HG03378 (cell line): ENCODE results near the gene GPHN.

Experiments
- ATAC-seq: cut with Tn5 transposase; IDR thresholded peaks from one replicate; pipeline ENCODE4 v1.9.1; 2021; ENCODE audit warnings: mild to moderate bottlenecking, moderate library complexity; ENCODE audit not compliant: unreplicated experiment

Gene GPHN

GRCh38 chr14:66596241-66596985 lies 88.5 kb downstream of the GPHN start:
- no peak for ATAC-seq

- no peak for ATAC-seq
These were observed 92.5 kb downstream of the GPHN start for GRCh38 chr14:66600416-66600815.

GRCh38 chr14:66601932-66602578 lies 94.1 kb downstream of the GPHN start:
- no peak for ATAC-seq

- no peak for ATAC-seq
These were observed 96.0 kb downstream of the GPHN start for GRCh38 chr14:66603945-66604344.

- ATAC-seq, result no peak
These were observed 98.9 kb downstream of the GPHN start for GRCh38 chr14:66606826-66607225.

- ATAC-seq, result no peak
These were observed 102.2 kb downstream of the GPHN start for GRCh38 chr14:66610154-66610563.

- no peak for ATAC-seq
These were observed 105.4 kb downstream of the GPHN start for GRCh38 chr14:66613344-66613743.

- ATAC-seq, result peak; percentile 47
These were observed 112.0 kb downstream of the GPHN start for GRCh38 chr14:66619952-66620351.

GRCh38 chr14:66623838-66624237 lies 115.9 kb downstream of the GPHN start:
- no peak for ATAC-seq

- ATAC-seq, result no peak
These were observed 116.5 kb downstream of the GPHN start for GRCh38 chr14:66624336-66624937.

- ATAC-seq, result no peak
These were observed 120.7 kb downstream of the GPHN start for GRCh38 chr14:66628636-66629035.

- ATAC-seq, result no peak
These were observed 121.6 kb downstream of the GPHN start for GRCh38 chr14:66629499-66629898.

- ATAC-seq, result no peak
These were observed 126.9 kb downstream of the GPHN start for GRCh38 chr14:66634876-66635275.

GRCh38 chr14:66635435-66635834 lies 127.5 kb downstream of the GPHN start:
- no peak for ATAC-seq

GRCh38 chr14:66636240-66636639 lies 128.3 kb downstream of the GPHN start:
- ATAC-seq, result no peak

GRCh38 chr14:66638689-66639088 lies 130.7 kb downstream of the GPHN start:
- no peak for ATAC-seq

- no peak for ATAC-seq
These were observed 134.1 kb downstream of the GPHN start for GRCh38 chr14:66641861-66642635.

- no peak for ATAC-seq
These were observed 135.4 kb downstream of the GPHN start for GRCh38 chr14:66643344-66643743.

GRCh38 chr14:66645716-66646115 lies 137.8 kb downstream of the GPHN start:
- ATAC-seq, result no peak

GRCh38 chr14:66649498-66649897 lies 141.6 kb downstream of the GPHN start:
- ATAC-seq, result no peak

GRCh38 chr14:66650491-66650911 lies 142.6 kb downstream of the GPHN start:
- ATAC-seq, result no peak
